Measurements from ENCODE around the gene PNPLA7. TPM values are rescaled to one million over a fixed set of nuclear protein-coding genes. Genes with fewer than 3 reads are reported as not detected.

PNPLA7 gene
- polyA plus RNA-seq, 1 of the 3 experiments (the other 2 are of a cell fraction), result 0.99 TPM

- no peaks in the 10 kb centered on the region for H3K36me3 ChIP-seq (replicated peaks in 1 of 2; ENCODE audit: control insufficient read depth in 1 of 2, insufficient read depth in 2 of 2, low read length in 1 of 2)
- H4K20me1 ChIP-seq (ENCODE audit: insufficient read depth), result no peaks in the 10 kb centered on the region
- no peaks in the 10 kb centered on the region for H3F3A ChIP-seq (replicated peaks; ENCODE audit: insufficient read depth)
- no peaks in the 10 kb centered on the region for H3K79me2 ChIP-seq (ENCODE audit: insufficient read depth)
- H2AFZ ChIP-seq (ENCODE audit: low read depth), result no peak overlapping the region
- no peaks in the 10 kb centered on the region for H3K4me1 ChIP-seq (ENCODE audit: control insufficient read depth in 1 of 2, insufficient read depth in 2 of 2, low read depth in 1 of 2, low read length in 1 of 2)
- no peak overlapping the region for H3K4me2 ChIP-seq
- H3K4me3 ChIP-seq (ENCODE audit: low read depth in 2 of 2, low read length in 1 of 2), result no peak overlapping the region
- H3K9ac ChIP-seq, result no peak overlapping the region
- no peaks in the 10 kb centered on the region for H3K9me3 ChIP-seq
- no peak for TF ChIP-seq RFX5 (IDR thresholded peaks at IDR 0.05; ENCODE audit: low read length)
- ChIA-PET POLR2A (no interaction called here), CTCF (no interaction called here)
- no peaks in the 10 kb centered on the region for H3K9me2 ChIP-seq
- no peaks in the 10 kb centered on the region for H3K27me3 ChIP-seq (ENCODE audit: insufficient read depth)
- no peak for DNase-seq
- no peak overlapping the region for H3K27ac ChIP-seq (ENCODE audit: low read depth in 2 of 2, low read length in 1 of 2)
- 74% methylated on average over 13 of the region's 13 CpGs for WGBS (ENCODE audit: low lambda C conversion rate)
These were observed 56.1 kb downstream of the PNPLA7 start for GRCh38 chr9:137494104-137494544.

DNA sequence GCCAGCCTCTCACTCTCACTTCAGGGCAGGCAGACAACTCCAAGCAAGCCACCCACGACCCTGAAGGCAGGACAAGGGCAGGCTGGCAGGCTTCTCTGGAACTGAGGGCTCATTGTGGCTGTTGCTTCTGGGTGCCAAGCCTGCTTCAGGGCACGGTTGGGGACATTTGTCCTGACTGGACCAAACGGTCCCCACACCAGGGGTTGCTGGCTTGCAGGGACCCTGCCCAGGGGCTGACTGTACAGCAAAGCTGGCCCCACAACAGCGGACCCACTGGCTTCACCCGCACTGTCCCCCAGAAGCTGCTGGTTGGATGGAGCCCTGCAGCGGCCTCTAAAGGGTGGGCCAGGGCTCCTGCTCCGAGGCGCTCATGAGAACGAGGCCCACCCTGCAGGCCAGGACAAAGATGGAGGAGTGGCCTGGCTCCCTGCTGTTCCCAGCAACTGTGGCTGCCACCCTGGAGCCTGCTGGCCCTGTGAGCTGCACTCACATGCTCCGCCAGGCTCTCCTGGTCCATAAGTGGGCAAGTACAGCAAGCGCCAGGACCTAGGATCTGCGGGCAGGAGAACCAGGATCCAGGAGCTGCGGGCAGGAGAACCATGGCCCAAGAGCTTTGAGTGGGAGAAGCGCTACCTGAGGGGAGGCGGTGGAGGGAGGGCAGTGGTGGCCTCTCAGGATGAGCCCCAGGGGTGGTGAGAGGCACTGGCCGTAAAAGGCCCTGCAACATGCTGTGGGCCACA is 56.7 kb downstream of the PNPLA7 start:
- CTCF ChIA-PET, result no interaction called here

More for the DNA sequence above, 56.7 kb downstream of the PNPLA7 start:
- H3K9ac ChIP-seq, result no peak overlapping the region
- H3K4me1 ChIP-seq (ENCODE audit: control insufficient read depth in 1 of 2, insufficient read depth in 2 of 2, low read depth in 1 of 2, low read length in 1 of 2), result peaks cover 0 to under 1% of the 10 kb centered on the region in 2 experiments; a peak in 1 of 4 replicates
- no peak overlapping the region for H3K4me3 ChIP-seq (ENCODE audit: low read depth in 2 of 2, low read length in 1 of 2)
- H3K9me3 ChIP-seq, result no peaks in the 10 kb centered on the region
- TF ChIP-seq, protein P1, sequence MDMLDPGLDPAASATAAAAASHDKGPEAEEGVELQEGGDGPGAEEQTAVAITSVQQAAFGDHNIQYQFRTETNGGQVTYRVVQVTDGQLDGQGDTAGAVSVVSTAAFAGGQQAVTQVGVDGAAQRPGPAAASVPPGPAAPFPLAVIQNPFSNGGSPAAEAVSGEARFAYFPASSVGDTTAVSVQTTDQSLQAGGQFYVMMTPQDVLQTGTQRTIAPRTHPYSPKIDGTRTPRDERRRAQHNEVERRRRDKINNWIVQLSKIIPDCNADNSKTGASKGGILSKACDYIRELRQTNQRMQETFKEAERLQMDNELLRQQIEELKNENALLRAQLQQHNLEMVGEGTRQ (IDR thresholded peaks at IDR 0.05; ENCODE audit: borderline replicate concordance, low read depth, low read length), result no peak
- TF ChIP-seq EP300 (IDR thresholded peaks at IDR 0.05; ENCODE audit: borderline replicate concordance in 1 of 2, low read depth in 1 of 2, low read length in 1 of 2), result no peak
- no peak for TF ChIP-seq FOSL2 (IDR thresholded peaks at IDR 0.05; ENCODE audit: borderline replicate concordance, low read depth)
- no peak for TF ChIP-seq JUND (IDR thresholded peaks at IDR 0.05)
- TF ChIP-seq IRF3 (IDR thresholded peaks at IDR 0.05; ENCODE audit: low read depth, low read length), result no peak
- TF ChIP-seq, protein P2, sequence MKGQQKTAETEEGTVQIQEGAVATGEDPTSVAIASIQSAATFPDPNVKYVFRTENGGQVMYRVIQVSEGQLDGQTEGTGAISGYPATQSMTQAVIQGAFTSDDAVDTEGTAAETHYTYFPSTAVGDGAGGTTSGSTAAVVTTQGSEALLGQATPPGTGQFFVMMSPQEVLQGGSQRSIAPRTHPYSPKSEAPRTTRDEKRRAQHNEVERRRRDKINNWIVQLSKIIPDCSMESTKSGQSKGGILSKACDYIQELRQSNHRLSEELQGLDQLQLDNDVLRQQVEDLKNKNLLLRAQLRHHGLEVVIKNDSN (IDR thresholded peaks at IDR 0.05; ENCODE audit: borderline replicate concordance, low read depth), result no peak
- no peak for TF ChIP-seq RCOR1 (IDR thresholded peaks at IDR 0.05; ENCODE audit: low read length)
- TF ChIP-seq CHD2 (IDR thresholded peaks at IDR 0.05; ENCODE audit: low read length, partially characterized antibody), result no peak
- no peak for TF ChIP-seq POLR2AphosphoS5 (IDR thresholded peaks at IDR 0.05; ENCODE audit: low read depth, low read length)
- TF ChIP-seq RAD21 (IDR thresholded peaks at IDR 0.05; ENCODE audit: low read length), result no peak
- TF ChIP-seq YY1 (IDR thresholded peaks at IDR 0.05; ENCODE audit: low read depth), result no peak
- no peak for TF ChIP-seq TAF1 (IDR thresholded peaks at IDR 0.05; ENCODE audit: borderline replicate concordance, low read depth, low read length)
- H3K36me3 ChIP-seq (replicated peaks in 1 of 2; ENCODE audit: control insufficient read depth in 1 of 2, insufficient read depth in 2 of 2, low read length in 1 of 2), result no peaks in the 10 kb centered on the region
- H4K20me1 ChIP-seq (ENCODE audit: insufficient read depth), result no peaks in the 10 kb centered on the region
- POLR2A ChIA-PET, result no interaction called here
- no peak overlapping the region for H3K27ac ChIP-seq (ENCODE audit: low read depth in 2 of 2, low read length in 1 of 2)
- no peak overlapping the region for H3K4me2 ChIP-seq
- H3K79me2 ChIP-seq (ENCODE audit: insufficient read depth), result no peaks in the 10 kb centered on the region
- no peak for DNase-seq
- H3F3A ChIP-seq (replicated peaks; ENCODE audit: insufficient read depth), result no peaks in the 10 kb centered on the region
- no peaks in the 10 kb centered on the region for H3K9me2 ChIP-seq
- no peak overlapping the region for H2AFZ ChIP-seq (ENCODE audit: low read depth)
- no peaks in the 10 kb centered on the region for H3K27me3 ChIP-seq (ENCODE audit: insufficient read depth)
- WGBS (ENCODE audit: low lambda C conversion rate), result 92% methylated on average over 6 of the region's 16 CpGs

Measured in SK-N-SH (cell line).